DLD1 (cell line): ENCODE measurements around the gene THAP3.
"Not testable (repeated sequence)": the region's sequence is repeated elsewhere in the genome, so short reads cannot be mapped to it uniquely, and the experiment has no call there.

ENCODE experiments used
- in situ Hi-C: cut with HindIII; loops from 2 replicates; pipeline ENCODE4 v1.10.0; 2017; ENCODE audit warnings: low sequenced_read_pairs

THAP3 gene

DNA sequence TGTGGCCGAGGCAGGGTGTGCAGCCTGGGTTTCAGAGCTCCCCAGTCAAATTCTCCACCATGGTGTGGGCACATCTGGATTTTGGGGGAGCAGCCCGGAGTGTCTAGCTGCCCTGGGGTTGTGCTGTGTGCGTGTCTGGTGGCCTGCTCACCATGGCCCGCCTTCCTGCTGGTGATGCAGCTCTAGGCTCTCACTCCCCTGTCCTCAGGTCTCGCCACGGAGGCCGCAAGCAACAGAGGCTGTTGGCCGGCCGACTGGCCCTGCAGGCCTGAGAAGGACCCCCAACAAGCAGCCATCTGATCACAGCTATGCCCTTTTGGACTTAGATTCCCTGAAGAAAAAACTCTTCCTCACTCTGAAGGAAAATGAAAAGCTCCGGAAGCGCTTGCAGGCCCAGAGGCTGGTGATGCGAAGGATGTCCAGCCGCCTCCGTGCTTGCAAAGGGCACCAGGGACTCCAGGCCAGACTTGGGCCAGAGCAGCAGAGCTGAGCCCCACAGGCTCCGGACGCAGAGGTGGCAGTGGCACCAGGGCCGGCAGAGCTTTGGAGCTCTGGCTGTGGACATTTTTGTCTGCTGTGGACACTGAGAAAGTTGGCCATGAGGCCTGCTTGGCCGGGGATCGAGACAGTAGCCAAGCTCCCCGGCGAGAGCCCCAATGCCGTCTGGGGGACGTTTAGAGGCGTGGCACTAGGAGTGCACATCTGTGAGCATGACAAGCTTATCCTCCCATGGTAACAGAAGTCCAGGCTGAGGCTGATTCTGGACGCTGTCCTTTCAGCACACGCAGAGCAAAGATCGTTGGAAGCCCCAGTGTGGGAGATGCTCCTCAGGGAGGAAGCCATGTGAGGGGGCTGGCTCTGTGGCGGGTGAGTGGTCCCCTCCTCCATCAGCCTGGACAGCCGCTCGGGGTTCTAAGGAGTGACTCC is 8.2 kb downstream of the THAP3 start:
- in situ Hi-C loops = no loop called here

DNA sequence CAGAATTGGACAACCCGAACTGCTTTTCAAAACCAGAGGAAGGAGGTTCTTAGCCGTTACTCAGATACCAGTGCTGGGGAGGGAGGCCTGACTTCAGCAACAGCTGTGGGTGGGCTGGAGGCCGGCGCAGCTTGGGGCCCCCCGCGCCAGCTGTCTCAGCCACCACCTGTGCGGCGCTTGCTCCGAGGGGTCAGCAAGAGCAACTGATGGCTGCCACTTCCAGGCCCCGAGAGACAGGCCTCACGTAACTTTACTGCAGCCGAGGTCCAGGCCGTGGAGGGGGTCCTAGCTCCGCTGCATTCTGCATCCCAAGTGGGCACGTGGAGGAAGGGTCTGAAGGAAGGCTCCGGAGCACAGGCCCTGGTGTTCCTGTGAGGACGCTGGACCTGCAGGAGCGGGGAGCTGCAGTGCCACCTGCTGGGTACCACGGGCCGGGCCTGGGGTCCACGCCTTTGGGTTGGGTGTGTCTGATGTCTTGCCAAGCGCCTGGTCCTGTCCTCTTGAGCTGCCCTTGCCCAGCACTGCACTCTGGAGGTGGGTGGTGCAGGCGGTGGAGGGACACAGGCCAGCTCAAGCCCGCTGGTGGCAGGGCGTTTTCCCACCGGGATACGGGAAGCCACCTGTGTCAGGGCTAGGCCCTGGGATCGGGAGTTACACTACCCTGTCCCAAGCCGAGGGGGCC is 9.8 kb downstream of the THAP3 start:
- in situ Hi-C loops = no loop called here

DNA sequence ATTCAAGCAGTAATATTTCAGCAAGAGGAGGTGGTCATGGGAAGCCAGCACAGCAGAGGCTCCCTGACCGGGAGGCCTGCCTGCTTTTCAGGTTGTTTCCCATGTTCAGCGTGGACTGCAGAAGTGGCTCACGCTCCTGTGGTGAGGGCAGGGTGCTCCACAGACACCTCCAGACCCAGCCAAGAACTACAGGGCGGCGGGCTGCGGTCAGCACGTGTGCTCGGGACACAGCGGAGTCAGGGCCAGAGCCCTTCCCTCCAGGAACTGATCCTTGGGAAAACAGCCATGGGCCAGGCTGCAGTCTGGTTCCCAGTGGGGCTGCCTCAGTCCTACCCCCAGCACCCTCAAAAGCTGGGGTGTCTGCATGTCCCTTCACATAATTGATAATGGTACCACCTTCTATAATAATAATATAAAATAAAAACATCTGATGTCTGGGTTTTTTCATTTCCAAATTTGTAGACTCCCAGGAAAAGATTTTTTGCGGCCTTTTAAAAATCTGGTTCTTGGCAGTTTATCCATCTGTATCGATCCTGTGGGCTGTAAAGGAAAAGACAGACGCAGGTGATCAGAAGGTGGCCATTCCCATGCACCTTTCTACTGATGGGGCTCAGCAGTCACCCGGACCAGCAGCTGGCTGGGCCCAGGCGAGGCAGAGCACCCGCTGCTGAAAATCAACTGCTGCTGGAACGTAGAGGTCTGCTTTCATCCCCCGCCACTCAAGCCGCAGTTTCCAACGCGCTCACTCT is 10.7 kb downstream of the THAP3 start:
- in situ Hi-C loops = no loop called here

DNA sequence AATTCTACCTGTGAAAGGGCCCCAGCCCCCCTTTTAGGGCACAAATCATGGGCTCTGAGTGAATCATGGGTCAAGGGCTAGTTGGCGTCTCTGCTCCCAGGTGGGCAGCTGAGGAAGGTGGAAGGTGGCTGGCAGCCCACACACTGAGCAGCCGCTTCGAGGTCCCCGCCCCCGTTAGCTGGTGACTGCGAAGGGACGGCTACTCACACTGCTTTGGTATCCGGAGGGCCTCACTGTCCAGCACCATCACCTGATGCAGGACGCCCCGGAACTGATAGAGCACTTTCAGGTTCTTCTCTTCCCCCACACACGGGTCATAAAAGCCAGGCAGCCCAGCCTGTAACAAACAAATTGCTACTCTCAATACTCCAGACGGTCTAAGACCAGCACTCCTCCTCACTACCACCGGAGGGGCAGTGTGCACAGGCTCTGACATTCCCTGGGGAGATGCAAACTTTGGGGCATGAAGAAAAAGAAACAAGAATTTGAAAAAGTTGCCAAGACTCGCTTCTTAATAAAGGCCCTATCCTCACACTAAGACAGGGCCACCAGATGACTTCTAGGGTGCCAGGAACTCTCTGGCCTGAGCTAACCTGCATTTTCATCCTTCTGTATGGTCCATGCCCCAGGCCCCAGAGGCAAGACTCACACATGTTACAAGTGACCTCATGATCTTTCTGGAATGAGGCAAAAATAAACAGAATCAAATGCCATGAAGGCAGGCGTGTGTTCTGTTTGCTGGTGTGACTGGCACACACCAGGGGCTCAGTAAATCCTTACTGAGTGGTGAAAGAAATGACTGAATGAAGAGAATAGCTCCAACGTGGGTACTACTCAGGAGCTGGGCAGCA is 11.5 kb downstream of the THAP3 start:
- in situ Hi-C loops = no loop called here

DNA sequence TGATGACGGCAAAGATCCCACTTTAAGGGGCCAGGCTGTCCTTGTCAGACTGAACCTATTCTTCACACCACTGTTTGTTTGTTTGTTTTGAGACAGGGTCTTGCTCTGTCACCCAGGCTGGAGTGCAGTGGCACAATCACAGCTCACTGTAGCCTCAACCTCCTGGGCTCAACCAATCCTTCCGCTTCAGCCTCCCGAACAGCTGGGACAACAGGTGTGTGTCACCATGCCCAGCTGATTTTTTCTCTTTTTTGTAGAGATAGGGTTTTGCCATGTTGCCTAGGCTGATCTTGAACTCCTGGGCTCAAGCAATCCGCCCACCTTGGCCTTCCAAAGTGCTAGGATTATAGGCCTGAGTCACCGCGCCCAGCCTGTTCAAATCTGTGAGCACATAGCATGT is 12.1 kb downstream of the THAP3 start:
- in situ Hi-C loops = not testable (repeated sequence)

DNA sequence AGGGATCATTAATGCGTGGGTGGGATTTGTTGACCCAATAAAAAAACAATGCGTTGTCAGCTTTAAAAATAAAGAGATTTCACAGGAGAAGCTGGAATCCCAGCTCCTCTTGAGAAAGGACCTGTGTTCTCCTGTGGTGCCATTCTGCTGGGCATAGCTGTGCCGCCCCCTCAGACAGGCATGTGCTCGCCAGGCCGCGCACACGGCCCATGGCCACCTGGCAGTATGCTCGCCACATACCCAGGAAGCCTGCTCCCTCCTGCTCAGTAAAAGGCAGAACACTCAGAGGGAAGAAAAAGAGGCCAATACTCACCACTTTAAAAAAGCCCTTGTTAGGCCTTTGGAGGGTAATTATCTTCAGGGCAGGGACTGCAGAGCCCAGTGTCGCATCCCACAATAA is 13.1 kb downstream of the THAP3 start:
- in situ Hi-C loops = no loop called here

DNA sequence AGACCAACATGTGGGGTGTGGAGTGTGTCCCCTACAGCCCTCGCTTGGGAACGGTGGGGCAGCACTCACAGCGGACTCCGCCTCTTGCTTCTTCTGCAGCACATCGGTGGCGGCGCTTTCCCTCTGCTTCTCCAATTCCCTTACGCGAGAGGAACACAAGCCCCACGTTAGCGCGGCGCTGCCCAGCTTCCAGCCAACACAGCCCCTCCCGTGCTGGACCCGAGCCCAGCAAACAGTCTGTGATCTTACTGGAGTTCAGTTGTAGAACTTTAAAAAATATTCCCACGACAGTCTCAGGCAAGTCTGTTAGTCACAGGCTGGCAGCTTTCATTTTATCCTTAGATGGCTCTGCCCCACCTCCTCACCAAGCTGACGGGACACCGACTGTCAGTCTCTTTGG is 13.6 kb downstream of the THAP3 start:
- in situ Hi-C loops = no loop called here

DNA sequence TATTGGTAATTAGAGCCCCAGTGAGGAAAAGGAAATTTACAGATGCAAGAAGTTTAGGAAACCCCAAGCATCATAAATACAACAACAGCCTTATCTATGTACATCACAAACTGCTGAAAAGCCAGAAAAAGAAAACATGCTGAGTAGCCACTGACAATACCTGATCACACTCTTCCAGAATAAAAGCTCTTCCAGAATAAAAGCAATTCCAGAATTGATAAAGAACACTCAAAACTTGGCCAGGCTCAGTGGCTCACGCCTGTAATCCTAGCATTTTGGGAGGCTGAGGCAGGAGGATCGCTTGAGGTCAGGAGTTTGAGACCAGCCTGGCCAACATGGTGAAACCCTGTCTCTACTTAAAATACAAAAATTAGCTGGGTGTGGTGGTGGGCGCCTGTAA is 16.2 kb downstream of the THAP3 start:
- in situ Hi-C loops = not testable (repeated sequence)

DNA sequence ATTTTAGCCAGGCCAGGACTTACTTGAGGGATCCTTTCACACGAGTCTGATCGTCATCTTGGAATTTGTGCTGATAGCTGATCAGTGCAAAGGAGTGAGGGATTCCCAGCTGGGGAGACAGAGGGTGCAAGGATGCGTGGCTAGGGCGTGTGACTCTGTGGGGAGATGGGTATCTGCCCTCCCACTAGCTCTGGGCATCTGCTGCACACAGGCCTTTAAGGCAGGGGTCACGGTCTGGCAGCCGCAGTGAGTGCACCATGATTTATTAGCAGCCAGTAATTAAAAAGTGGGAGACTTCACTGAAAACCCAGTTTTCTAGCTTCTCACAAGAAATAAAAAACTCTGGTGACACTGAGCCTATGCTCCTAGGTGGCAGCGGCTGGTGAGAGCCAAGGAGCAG is 20.4 kb downstream of the THAP3 start:
- in situ Hi-C loops = no loop called here

DNA sequence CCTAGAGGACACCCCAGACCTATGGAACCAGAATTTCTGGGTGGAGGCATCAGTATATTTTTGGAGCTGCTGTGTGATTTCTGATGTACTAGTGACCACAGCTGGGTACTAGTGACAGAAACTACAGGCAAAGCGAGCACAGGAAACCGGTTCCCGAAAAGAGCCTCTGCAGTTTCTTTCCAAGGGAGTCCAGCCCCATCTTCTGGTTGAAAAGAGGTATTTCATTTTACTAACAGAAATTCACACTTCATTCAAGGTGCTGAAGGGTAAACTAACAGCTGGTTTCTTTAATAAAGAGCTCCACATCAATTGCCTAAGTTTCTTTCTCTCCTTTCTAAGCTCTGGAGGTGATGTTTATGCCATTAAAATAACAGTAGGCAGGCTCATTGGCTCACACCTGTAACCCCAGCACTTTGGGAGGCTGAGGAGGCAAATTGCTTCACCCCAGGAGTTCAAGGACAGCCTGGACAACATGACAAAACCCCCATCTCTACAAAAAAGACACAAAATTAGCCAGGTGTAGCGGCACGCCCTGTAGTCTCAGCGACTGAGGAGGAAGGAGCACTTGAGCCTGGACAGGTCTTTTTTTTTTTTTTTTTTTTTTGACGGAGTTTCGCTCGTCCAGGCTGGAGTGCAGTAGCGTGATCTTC is 22.0 kb downstream of the THAP3 start:
- in situ Hi-C loops = no loop called here

DNA sequence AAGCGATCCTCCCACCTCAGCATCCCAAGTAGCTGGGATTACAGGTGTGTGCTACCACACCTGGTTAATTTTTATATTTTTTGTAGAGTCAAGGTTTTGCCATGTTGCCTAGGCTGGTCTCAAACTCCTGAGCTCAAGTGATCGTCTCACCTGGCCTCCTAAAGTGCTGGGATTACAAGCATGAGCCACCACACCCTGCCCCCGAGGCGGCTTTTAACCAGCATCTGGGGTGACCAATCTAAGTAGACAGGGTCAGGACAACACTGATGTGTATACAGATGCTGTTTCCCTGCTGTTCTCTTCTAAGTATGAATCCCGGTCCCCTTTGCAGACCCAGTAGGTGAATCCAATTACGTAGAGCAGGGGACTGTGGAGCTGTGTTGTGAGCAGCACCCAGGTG is 23.9 kb downstream of the THAP3 start:
- in situ Hi-C loops = no loop called here

DNA sequence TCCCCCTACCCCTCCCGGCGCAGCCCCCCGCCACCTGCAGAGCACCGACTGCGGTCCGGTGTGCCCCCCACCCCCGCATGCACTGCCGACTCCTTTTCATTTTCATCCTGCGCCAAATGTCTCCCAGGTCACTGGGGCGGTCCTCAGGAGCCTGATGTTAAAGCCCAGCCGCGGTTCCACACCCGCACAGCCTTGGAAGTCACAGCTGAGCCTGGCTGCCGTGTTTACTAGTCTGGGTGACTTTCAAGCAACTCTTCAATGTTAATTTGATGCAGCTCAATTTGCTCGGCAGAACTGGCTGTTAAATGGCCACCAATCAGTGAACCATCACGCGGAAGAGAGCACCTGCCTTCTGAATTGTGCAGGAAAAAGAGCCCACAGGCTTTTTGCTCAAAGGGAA is 27.2 kb downstream of the THAP3 start:
- in situ Hi-C loops = no loop called here

DNA sequence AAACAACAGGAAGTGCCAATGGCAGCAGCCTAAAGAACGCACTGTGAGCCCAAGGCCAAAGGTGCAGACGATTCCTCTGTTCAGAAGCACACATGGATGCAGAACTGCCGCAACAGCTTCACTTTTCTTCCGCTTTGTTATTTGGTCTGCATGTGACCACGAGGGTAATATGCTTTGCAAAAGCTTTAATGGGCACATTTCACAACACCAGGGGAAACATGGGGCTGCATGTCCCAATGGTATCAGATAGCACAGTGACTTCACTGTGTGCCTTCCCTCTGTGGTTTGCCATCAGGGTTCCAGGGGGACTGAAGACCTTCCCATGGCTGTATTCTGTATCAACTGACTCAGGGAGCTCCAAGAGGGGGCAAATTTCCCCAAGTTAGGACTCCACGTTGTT is 28.3 kb downstream of the THAP3 start:
- in situ Hi-C loops = no loop called here

DNA sequence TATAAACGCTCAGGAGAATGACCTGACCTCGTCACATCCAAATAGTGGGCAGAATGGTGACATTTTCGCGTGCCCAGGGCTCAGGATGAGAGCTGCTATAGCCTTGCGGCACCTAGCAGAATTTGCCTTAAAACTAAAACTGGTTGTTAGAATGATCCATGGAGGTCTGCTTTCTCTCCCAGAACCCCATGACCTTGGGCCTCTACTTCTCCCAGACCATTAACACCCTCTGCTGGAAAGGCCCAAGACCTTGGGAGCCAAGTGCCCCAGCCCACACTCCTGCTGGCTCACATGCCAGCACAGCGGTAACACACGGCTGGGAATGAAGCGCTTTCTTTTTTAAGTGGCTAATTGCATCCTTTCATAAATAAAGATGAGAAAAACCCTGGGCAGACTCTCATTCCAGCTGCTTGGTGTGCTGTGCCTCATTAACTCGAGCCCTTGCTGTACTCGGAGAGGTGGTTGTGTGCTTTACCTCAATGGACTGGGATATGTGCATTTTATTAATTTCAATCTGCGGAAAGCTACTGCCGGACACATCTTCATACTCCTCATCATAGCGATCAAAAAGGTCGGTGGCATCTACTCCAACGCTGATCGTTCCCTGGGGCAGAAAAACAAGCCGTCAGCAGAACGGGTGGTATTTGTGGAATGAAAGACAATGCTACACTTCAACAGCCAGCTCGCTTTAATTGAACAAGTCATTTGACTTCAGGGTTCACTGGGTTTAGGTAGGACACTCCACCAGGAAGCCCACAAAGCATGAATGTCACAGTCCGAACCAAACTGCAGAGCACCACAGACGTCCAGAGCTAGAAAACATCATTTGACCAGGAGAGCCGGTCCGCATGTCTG is 29.0 kb downstream of the THAP3 start:
- in situ Hi-C loops = no loop called here

DNA sequence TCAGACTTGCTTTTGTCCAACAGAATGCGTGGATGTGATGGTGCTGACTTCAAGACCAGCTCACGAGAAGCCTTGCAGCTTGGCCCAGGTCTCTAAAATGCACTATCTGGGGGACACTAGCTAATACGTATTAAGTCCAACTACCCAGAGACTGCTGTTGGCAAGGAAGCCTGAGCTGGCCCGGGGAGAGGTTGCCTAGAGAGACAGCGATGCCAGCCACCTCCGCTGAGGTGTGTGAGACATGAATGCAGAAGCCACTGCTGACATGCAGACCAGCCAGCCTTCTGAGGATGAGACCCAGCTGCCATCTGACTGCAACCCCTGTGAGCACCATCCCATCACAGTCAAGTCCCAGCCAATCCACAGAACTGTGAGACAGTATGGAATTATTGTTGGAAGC is 32.5 kb downstream of the THAP3 start:
- in situ Hi-C loops = no loop called here

DNA sequence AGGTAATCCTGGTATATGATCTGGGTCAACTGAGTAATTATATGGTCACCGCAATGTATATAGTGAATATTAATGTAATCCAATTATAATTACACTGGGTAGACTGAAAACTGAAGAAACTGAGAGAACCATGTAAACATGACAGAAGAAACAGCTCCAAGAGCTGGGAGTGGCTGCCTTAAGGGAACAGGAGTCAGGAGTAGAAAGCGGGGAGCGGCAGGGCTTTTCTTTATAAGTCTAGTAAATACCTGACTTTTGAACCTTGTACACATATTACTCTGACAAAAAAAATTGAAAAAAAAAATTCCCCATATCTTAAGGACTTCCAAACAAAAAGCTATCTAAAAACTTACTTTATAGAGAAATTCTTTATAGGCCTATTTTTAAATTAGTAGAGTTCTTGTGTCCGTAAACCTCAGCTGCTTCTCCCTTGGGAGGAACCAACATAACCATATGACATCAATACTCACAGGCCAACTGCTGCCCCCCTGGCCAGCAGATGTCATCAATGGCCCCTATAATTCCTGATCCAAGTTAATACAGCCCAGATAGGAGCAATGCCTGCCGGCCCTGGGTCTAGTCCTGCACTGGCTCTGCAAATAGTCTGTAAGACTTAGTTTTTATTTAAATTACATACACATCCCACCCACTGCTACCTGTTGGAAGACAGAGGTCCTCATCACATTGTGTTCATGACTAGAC is 33.8 kb downstream of the THAP3 start:
- in situ Hi-C loops = no loop called here

DNA sequence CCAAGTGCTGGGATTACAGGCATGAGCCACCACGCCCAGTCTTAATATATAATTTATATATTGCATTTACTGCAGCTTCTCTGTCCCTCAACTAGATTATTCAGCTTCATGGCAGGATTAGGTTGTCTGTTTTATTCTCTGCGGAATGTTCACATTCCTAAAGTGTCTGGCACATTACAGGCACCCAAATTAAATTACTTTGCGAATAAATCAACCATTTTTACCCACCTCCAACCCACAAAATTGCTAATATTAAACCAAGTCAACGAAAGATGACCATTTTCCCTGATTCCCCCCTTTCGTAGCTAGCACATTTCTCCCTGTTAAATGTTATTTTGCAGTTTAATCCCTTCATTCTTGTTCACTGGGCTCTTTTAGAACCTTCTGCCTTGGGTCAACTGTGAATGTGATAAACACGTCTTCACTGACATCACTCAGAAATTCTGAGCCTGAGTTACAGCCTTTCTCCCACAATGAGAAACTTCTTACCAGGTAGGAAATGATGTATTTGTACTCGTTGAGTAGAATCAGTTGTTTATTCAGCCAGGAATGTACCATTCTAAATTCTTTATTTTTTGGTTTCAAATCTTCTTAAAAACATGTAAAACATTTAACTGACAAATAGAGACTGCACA is 35.9 kb downstream of the THAP3 start:
- in situ Hi-C loops = no loop called here

DNA sequence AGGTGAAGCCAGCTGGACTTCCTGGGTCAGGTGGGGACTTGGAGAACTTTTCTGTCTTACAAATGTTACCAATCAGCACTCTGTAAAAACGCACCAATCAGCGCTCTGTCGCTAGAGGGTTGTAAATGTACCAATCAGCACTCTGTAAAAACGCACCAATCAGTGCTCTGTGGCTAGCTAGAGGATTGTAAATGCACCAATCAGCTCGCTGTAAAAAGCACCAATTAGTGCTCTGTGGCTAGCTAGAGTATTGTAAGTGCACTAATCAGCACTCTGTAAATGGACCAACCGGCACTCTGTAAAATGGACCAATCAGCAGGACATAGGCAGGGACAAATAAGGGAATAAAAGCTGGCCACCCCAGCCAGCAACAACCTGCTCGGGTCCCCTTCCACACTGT is 37.8 kb downstream of the THAP3 start:
- in situ Hi-C loops = not testable (repeated sequence)
